Activated CD8-positive, alpha-beta memory T cell treated with anti-CD3 and anti-CD28 coated beads for 36 hours (primary cell): Measurements from ENCODE around the gene PCGF5. TPM values are rescaled to one million over a fixed set of nuclear protein-coding genes. Genes with fewer than 3 reads are reported as not detected.
"Not testable (repeated sequence)": the region's sequence is repeated elsewhere in the genome, so short reads cannot be mapped to it uniquely, and the experiment has no call there.

Experiments
- CTCF ChIA-PET: fragments of 350-600 bp; sonication (Branson Sonifier 250); formaldehyde crosslinking; loops from one replicate; lab custom pipeline; 2021; ENCODE audit warnings: antibody characterized with exemption; lab: Charles Lee
- POLR2A ChIA-PET: fragments of 350-600 bp; sonication (Branson Sonifier 250); formaldehyde crosslinking; loops from one replicate; lab custom pipeline; 2021; ENCODE audit warnings: antibody characterized with exemption; lab: Charles Lee
- total RNA-seq, 2 experiments: library from RNA; stranded (reverse); gene quantifications; one replicate each; pipeline ENCODE4 v1.2.3, GENCODE V29; 2021

Gene PCGF5
- total RNA-seq, 2 experiments from 2014 or later: 49.0 to 50.6 TPM

DNA sequence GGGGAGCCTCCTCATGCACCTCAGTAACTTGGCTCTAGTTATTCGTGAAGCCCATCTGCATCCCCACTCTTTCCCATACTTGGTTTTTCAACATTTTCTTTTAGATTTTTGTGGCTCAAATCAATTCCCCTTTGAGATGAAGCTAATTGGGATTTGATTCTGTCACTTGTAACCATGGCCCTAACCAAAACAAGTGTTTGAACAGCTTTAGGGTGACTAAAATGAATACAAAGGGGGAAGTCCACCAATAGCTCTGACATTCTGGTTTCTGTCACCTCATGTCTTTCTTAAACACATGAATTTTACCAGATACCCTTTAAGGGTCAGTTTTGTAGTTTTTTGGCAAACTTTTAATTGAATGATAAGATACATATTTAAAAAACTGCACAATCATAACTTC is 87.0 kb downstream of the PCGF5 start:
- ChIA-PET CTCF (interaction anchor here (0.8 kb wide), 1 partner anchor 9 kb away, joined by 3 read pairs; no protein-coding TSS in a partner anchor), POLR2A (no interaction called here)

DNA sequence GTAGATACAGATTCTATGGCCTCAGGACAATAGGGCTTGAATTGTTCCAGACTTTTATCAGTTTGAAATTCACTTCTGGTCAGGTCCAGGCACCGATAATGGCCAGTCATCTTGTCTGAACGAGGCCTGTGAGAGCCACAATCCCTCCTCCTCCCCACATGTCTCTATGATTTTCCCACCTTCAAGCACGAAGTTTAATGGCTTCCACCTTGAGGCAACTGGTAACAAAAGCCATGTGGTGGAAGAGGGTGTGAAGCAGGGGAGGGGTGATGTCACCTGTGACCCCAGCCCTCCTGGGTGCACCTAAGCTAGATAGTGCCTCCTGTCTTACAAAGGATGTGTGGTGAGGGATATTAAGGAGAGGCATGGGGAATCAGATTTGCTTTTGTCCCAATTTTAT is 89.2 kb downstream of the PCGF5 start:
- ChIA-PET POLR2A (no interaction called here), CTCF (interaction anchor here (0.8 kb wide), 1 partner anchor 11 kb away, joined by 4 read pairs; no protein-coding TSS in a partner anchor)

DNA sequence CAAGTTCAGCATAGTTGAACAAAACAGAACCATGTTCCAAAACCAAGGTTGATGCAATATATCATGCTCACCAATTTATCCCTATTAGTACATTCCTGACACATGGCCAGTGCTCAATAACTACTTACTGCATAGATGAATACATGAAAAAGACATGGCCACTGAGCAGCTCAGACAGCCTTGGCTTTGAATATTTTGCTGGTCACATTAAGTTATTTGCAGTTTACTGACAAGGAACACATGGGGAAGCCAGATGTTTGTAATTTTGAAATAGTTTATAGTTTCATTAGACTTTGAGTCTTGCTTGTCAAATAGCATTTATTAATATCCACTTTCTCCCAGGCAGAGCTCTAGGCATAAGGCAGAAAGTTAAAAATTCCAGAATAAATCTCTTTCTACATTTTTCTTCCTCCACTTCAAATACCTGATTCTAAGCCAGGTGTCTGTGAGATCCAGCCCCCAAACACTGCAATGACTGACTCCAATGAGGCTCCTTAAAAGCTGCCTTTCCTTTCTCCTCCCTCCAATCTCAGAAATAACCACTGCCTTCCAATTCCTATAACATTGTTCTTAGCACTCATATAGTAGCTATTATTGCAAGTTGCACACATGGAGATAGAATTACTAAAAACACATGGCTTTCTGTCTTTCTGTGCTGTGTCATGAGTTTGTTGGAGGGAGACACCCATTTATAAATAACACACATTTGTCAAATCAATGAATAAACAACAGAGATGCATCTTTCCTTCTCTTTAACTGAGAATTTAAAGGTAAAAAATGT is 91.3 kb downstream of the PCGF5 start:
- ChIA-PET CTCF (interaction anchor here (1.4 to 1.5 kb wide), 2 partner anchors 13 to 382 kb away, joined by 3 to 5 read pairs; no protein-coding TSS in a partner anchor), POLR2A (no interaction called here)

DNA sequence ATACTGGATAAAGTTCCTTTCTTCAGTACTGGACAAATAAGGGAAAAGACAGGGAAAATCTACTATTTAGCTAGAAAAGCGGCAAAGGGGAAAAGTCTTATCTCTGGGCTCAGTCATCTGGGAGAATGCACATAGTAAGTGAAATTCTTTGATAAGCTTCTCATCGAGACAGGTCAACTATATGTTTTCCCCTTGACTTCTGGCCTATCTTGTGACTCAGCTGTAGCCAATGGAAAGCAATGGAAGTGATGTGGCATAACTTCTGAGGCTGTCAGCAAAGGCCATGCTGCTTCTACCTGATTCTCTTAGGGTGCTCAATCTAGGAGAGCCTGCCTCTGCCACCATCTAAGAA is 91.9 kb downstream of the PCGF5 start:
- POLR2A ChIA-PET: no interaction called here

DNA sequence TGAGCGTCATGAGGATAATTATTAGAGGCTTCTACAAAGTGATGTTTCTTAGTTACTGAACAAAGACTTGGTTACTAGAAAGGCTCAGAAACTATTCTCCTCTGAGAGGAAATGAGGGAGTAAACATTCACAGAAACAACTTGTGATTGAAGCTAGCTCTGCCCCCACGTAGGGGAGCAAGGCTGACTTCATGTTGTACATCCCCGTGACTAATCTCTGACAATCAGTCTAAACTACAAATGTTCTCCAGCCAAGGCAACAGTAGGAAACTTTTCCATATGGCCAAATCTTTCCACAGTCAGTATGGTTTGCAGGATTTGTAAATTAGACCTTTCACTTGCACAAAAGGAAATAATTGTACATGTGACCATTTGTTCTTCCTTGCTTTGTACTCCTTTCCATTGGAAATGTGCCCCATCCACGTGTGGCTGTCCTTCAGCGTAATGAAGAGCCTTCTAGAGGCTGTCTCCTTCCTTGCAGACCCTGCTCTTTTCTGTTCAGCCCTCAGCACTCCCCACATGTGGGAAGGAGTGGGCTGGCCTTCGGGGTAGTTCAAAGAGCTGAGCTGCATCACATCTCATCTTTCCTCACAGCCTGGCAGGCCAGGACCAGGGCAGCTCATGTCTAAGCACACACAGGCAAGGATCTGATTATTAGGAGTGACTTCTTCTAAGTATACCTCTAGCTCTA is 93.5 kb downstream of the PCGF5 start:
- CTCF ChIA-PET: no interaction called here

More for the DNA sequence above, 91.9 kb downstream of the PCGF5 start:
- CTCF ChIA-PET: interaction anchor here (1.4 to 1.5 kb wide), 2 partner anchors 14 to 382 kb away, joined by 3 to 5 read pairs; no protein-coding TSS in a partner anchor

DNA sequence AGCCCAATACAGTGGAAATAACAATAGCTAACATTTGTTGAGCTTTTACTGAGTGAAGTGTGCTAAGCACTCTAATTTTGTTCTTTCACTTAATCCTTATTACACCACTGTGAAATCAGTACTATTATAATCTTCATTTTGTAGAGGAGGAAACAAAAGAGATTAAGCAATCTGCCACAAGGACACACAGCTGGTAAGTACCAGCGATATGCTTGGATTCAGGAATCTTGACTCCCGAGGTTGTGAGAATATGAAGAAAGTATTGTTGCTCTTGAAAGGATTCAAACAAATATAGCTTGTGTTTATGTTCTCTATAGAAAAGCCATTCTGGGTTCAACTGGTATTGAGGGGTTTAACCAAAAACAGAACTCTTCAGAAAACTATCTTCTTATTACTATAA is 96.0 kb downstream of the PCGF5 start:
- CTCF ChIA-PET: no interaction called here
- POLR2A ChIA-PET: no interaction called here

More for the DNA sequence above, 93.5 kb downstream of the PCGF5 start:
- POLR2A ChIA-PET: no interaction called here

DNA sequence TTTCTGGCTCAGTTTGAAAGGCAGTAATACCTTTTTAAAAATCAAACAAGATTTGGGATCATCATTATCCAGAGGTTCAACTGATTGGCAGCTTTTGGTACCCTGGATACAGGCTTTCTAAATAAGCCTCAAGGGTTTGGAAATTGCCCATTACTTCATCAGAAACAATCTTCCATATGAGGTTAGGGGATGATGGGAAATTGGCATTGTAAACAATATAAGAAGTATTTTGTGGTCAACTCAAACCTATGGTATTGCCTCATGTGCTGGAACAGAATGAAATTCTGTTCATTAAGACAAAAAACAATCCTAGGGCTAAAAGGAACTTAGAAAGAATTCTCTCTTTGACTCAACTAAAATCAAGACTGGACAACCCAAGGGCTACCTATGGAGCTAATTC is 97.1 kb downstream of the PCGF5 start:
- POLR2A ChIA-PET: interaction anchor here (0.5 kb wide), 1 partner anchor 1240 kb away, joined by 6 read pairs; no protein-coding TSS in a partner anchor

DNA sequence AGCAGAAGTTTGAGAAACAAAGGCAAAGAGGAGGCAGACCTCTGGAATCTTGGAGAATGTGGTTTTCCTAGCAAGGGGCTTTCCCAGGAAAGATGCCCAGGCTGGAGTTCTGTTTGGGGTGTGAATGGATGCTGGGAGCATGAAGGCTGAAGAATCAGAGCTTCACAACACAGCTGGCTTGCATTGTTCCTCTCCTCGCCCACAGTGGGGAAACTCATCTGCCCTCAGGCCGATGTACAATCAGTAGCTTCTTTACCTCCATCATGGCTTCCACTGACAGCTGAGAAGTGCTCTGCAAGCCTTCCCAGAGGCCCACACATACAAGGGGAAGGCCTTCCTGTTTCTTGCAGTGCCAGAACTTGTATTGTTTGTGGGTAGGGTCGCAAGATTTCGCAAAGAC is 98.9 kb downstream of the PCGF5 start:
- ChIA-PET CTCF (no interaction called here), POLR2A (no interaction called here)

More for the DNA sequence above, 97.1 kb downstream of the PCGF5 start:
- CTCF ChIA-PET: no interaction called here

DNA sequence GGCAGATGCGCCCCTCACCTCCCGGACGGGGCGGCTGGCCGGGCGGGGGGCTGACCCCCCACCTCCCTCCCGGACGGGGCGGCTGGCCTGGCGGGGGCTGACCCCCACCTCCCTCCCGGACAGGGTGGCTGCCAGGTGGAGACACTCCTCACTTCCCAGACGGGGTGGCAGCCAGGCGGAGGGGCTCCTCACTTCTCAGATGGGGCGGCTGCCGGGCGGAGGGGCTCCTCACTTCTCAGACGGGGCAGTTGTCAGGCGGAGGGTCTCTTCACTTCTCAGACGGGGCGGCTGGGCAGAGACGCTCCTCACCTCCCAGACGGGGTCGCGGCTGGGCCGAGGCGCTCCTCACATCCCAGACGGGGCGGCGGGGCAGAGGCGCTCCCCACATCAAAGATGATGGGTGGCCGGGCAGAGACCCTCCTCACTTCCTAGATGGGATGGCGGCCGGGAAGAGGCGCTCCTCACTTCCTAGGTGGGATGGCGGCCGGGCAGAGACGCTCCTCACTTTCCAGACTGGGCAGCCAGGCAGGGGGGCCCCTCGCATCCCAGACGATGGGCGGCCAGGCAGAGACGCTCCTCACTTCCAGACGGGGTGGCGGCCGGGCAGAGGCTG is 102.9 kb downstream of the PCGF5 start:
- POLR2A ChIA-PET: not testable (repeated sequence)

DNA sequence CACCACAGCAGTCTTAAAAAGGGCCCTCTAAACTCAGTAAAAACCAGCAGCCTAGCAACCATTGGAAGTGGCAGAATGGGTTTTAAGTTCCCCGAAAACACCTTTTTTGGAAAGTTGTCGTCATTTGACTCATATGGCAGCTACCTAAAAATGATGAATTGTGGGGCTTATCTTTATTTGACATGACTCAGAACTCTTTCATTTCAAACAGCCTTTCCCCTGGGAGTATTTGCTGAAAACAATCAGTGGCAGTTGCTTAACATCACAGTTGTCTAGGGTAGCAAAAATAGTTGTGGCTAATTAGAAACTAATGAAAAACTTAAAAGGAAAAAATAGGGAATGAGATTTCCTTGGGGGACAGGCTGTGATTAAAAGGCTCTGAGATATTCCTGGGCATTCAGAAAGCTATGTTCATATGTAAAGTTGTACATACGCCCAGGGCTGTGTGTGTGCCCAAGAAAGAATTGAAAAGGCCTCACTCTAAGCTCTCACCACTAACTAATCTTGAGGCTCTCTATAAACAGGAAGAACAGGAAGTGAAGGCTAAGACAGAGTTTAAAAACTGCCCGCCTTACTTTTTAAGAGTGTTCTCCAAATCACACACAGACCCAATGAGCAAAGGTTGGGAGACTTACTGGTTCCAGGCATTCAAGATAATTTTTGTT is 108.0 kb downstream of the PCGF5 start:
- POLR2A ChIA-PET: no interaction called here
- CTCF ChIA-PET: no interaction called here

More for the DNA sequence above, 102.9 kb downstream of the PCGF5 start:
- CTCF ChIA-PET: not testable (repeated sequence)

Other genes starting within 250 kb of the PCGF5 start
- gene HECTD2, start 189.7 kb downstream of the PCGF5 start, total RNA-seq: 1 to 10 TPM; 7.0 to 7.2 TPM